Thyroid gland (tissue), 4 donors: Measurements from ENCODE around the gene CRYL1. TPM values are rescaled to one million over a fixed set of nuclear protein-coding genes. Genes with fewer than 3 reads are reported as not detected.
A peak's percentile ranks its signal among the peaks of the same experiment; 100 is the strongest.

Experiments
- DNase-seq, 2 donors: peaks; one replicate each; pipeline ENCODE4 v3.0.0-alpha.2; 2019
- H3K27ac ChIP-seq, 3 donors: fragments of 200-600 bp; sonication (generic); 1 replicate in 2 of 3; 2 replicates in 1 of 3; pipeline ENCODE4 v1.5.1; 2016 to 2019; ENCODE audit warnings: mild to moderate bottlenecking in 1 of 3, moderate library complexity in 1 of 3
- H3K27me3 ChIP-seq: fragments of 200-600 bp; sonication (generic); one replicate; pipeline ENCODE4 v1.5.1; 2019
- H3K36me3 ChIP-seq, 2 donors: fragments of 200-600 bp; sonication (generic); one replicate each; pipeline ENCODE4 v1.5.1; 2016 to 2019
- H3K4me1 ChIP-seq, 2 donors: fragments of 200-600 bp; sonication (generic); one replicate each; pipeline ENCODE4 v1.5.1; 2017 to 2019
- H3K4me3 ChIP-seq, 3 donors: fragments of 200-600 bp; sonication (generic); replicated peaks in 1 of 3; 1 replicate in 2 of 3; 2 replicates in 1 of 3; pipeline ENCODE4 v1.5.1; 2016; ENCODE audit warnings: mild to moderate bottlenecking in 1 of 3
- H3K9me3 ChIP-seq: fragments of 200-600 bp; sonication (generic); one replicate; pipeline ENCODE4 v1.5.1; 2017
- CTCF ChIP-seq, 6 experiments: fragments of 200-600 bp in 3 of 6; fragments of 450-650 bp in 3 of 6; sonication (generic) in 3 of 6; IDR thresholded peaks; one replicate each; pipeline ENCODE4 v1.5.1; 2016 to 2019; ENCODE audit warnings: antibody characterized with exemption in 6 of 6, mild to moderate bottlenecking in 2 of 6, inconsistent platforms in 1 of 6, moderate library complexity in 1 of 6
- POLR2A ChIP-seq, 2 donors: fragments of 450-650 bp; IDR thresholded peaks; one replicate each; pipeline ENCODE4 v1.6.1; 2017; ENCODE audit warnings: antibody characterized with exemption in 2 of 2, mild to moderate bottlenecking in 2 of 2, moderate library complexity in 1 of 2
- WGBS, 2 donors: methylation state at CpG; one replicate each; pipeline ENCODE4 v1.1.5; 2017; 5-methylcytosine and 5-hydroxymethylcytosine counted together
- intact Hi-C: fragments of 100-400 bp; cut with DNase I; formaldehyde crosslinking; loops from one replicate; pipeline ENCODE4 v1.15.1; 2023
- total RNA-seq, 4 donors: library from RNA; depleted of rRNA; stranded (reverse); fragments of >200 nt; gene quantifications; one replicate each; pipeline ENCODE4 v1.2.3, GENCODE V29; 2016

The CRYL1 gene
- total RNA-seq, 4 donors from 2014 or later, result 33.1 to 53.8 (median 46.7) TPM

GRCh38 chr13:20451397-20451796 is 74.3 kb downstream of the CRYL1 start:
- TF ChIP-seq POLR2A (IDR thresholded peaks at IDR 0.05) (no peak), CTCF (IDR thresholded peaks at IDR 0.05) (no peak)
- intact Hi-C loops, result no loop called here
- Histone ChIP-seq H3K4me1 (no peaks in the 10 kb centered on the region), H3K27ac (no peak overlapping the region), H3K4me3 (no peak overlapping the region), H3K27me3 (no peaks in the 10 kb centered on the region), H3K9me3 (no peaks in the 10 kb centered on the region), H3K36me3 (no peaks in the 10 kb centered on the region)
- no peak for DNase-seq

- Histone ChIP-seq H3K9me3 (no peaks in the 10 kb centered on the region), H3K27me3 (no peaks in the 10 kb centered on the region), H3K36me3 (no peaks in the 10 kb centered on the region), H3K27ac (no peak overlapping the region), H3K4me1 (no peaks in the 10 kb centered on the region), H3K4me3 (no peak overlapping the region)
- intact Hi-C loops, result no loop called here
- TF ChIP-seq POLR2A (IDR thresholded peaks at IDR 0.05) (no peak), CTCF (IDR thresholded peaks at IDR 0.05) (no peak)
- WGBS, 2 donors, result 89% methylated on average over 1 of the region's 1 CpG
- no peak for DNase-seq
Observed at GRCh38 chr13:20448470-20448869, 77.2 kb downstream of the CRYL1 start.

GRCh38 chr13:20446900-20447299 is 78.8 kb downstream of the CRYL1 start:
- H3K9me3 ChIP-seq, result no peaks in the 10 kb centered on the region
- no peak overlapping the region for H3K27ac ChIP-seq
- H3K36me3 ChIP-seq, result no peaks in the 10 kb centered on the region
- intact Hi-C loops, result no loop called here
- DNase-seq, result no peak
- no peaks in the 10 kb centered on the region for H3K27me3 ChIP-seq
- TF ChIP-seq POLR2A (IDR thresholded peaks at IDR 0.05) (no peak), CTCF (IDR thresholded peaks at IDR 0.05) (no peak)
- H3K4me3 ChIP-seq, result no peak overlapping the region
- no peaks in the 10 kb centered on the region for H3K4me1 ChIP-seq

GRCh38 chr13:20446405-20446804 is 79.3 kb downstream of the CRYL1 start:
- no peaks in the 10 kb centered on the region for H3K27me3 ChIP-seq
- no peaks in the 10 kb centered on the region for H3K9me3 ChIP-seq
- TF ChIP-seq POLR2A (IDR thresholded peaks at IDR 0.05) (no peak), CTCF (IDR thresholded peaks at IDR 0.05) (no peak)
- no peak overlapping the region for H3K27ac ChIP-seq
- intact Hi-C loops, result no loop called here
- 89 to 92% methylated on average over 1 of the region's 1 CpG for WGBS, 2 donors
- H3K4me3 ChIP-seq, result no peak overlapping the region
- no peaks in the 10 kb centered on the region for H3K4me1 ChIP-seq
- no peaks in the 10 kb centered on the region for H3K36me3 ChIP-seq
- no peak for DNase-seq

GRCh38 chr13:20442798-20443381 is 82.8 kb downstream of the CRYL1 start:
- 60 to 69% methylated on average over 2 of the region's 2 CpGs for WGBS, 2 donors
- DNase-seq, result peak; percentile 28 to 33
- no peak for TF ChIP-seq POLR2A (IDR thresholded peaks at IDR 0.05)
- no peak for TF ChIP-seq CTCF (IDR thresholded peaks at IDR 0.05)
- intact Hi-C loops, result no loop called here
- Histone ChIP-seq H3K4me1 (no peaks in the 10 kb centered on the region), H3K27me3 (no peaks in the 10 kb centered on the region), H3K9me3 (no peaks in the 10 kb centered on the region), H3K36me3 (no peaks in the 10 kb centered on the region), H3K4me3 (no peak overlapping the region), H3K27ac (no peak overlapping the region)
